ENCODE results near the gene UPB1. TPM values are rescaled to one million over a fixed set of nuclear protein-coding genes. Genes with fewer than 3 reads are reported as not detected.

UPB1 gene
- total and polyA plus RNA-seq, 9 of the 15 experiments (the other 6 are each of a cell fraction or from before 2014, with no cell fraction given) = 0.06 to 0.11 TPM; not detected in 7

DNA sequence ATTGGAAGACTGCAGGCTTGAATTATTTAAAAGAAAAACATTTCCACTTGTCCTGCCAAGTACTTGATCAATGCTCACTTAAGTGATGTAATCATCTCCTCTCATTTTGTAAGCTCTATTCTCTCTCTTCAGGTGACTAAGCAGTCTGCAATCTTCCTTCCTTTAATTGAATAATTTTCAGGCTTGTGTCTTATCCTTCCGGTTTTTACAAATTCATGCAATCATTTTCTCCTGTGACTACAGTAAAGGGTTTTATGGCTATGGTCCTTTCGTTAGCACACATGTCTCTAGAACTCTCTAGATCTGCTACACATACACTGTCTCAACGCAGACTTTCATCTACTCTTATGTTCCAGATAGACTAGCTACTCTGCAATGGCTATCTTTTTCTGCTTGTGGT is 12.6 kb upstream of the UPB1 start (continued):
- TF ChIP-seq ZNF518B (CRISPR knock-in tag; IDR thresholded peaks at IDR 0.05) = no peak
- TF ChIP-seq CGGBP1 (CRISPR knock-in tag; IDR thresholded peaks at IDR 0.05) = no peak
- no peak for TF ChIP-seq MITF (IDR thresholded peaks at IDR 0.05)
- no peak for TF ChIP-seq MCM2 (IDR thresholded peaks at IDR 0.05; ENCODE audit: low read depth)
- no peak for TF ChIP-seq ZNF384 (IDR thresholded peaks at IDR 0.05; ENCODE audit: low read depth, low read length)
- no peak for TF ChIP-seq HDAC2 (IDR thresholded peaks at IDR 0.05)
- peak; percentile 21; the same call in 1 of the 2 replicates for TF ChIP-seq ARID1B (IDR thresholded peaks at IDR 0.05)
- no peak for TF ChIP-seq ZNF830 (CRISPR knock-in tag; IDR thresholded peaks at IDR 0.05)
- no peak for TF ChIP-seq MGA (IDR thresholded peaks at IDR 0.05)
- no peak for TF ChIP-seq TCFL5 (CRISPR knock-in tag; conservative IDR thresholded peaks at IDR 0.05)
- TF ChIP-seq RHOXF2B (CRISPR knock-in tag; conservative IDR thresholded peaks at IDR 0.05) = no peak
- no peak for TF ChIP-seq CREB1 (IDR thresholded peaks at IDR 0.05)
- TF ChIP-seq CREB1 (CRISPR knock-in tag; IDR thresholded peaks at IDR 0.05) = no peak

Measured in K562 (cell line).